SK-N-MC (cell line): ENCODE measurements around the gene RNF144B.

Source experiments
- EZH2 ChIP-seq: fragments of 200-600 bp; sonication (generic); IDR thresholded peaks from one replicate; pipeline ENCODE4 v1.6.1; 2017; ENCODE audit warnings: antibody characterized with exemption
- POLR2AphosphoS5 ChIP-seq: IDR thresholded peaks from 2 replicates; pipeline ENCODE4 v1.6.1; 2012; ENCODE audit warnings: mild to moderate bottlenecking, low read depth, low read length, borderline replicate concordance

DNA sequence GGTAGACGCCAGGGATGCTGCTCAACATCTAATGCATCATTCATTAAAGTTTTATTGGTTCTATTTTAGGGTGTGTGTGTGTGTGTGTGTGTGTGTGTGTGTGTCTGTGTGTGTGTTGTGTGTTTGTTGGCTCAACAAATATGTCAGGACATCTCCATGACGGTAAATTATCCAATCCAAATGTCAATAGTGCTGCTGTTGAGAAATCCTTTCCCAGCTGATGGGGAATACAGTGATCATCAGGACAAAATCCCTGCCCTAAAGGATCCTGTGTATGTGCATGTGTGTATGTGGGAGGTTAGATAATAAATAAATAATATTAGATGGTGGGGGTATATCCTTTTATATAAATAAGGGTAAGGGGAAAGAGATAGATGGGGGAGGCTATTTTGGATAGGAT, 59.6 kb downstream of the RNF144B start:
- TF ChIP-seq EZH2 (no peak), POLR2AphosphoS5 (no peak)
